Stimulated activated CD8-positive, alpha-beta memory T cell treated with anti-CD3 and anti-CD28 coated beads, Interleukin-12 subunit alpha, Interleukin-12 subunit beta, amount 100 ng/mL, for 24 hours (primary cell): ENCODE results near the gene SSBP4.
"Not testable (repeated sequence)": the region's sequence is repeated elsewhere in the genome, so short reads cannot be mapped to it uniquely, and the experiment has no call there.

Experiments
- DNase-seq: peaks from one replicate; pipeline ENCODE4 v3.0.0-alpha.2; 2020; ENCODE audit errors: extremely low read depth

Gene SSBP4

DNA sequence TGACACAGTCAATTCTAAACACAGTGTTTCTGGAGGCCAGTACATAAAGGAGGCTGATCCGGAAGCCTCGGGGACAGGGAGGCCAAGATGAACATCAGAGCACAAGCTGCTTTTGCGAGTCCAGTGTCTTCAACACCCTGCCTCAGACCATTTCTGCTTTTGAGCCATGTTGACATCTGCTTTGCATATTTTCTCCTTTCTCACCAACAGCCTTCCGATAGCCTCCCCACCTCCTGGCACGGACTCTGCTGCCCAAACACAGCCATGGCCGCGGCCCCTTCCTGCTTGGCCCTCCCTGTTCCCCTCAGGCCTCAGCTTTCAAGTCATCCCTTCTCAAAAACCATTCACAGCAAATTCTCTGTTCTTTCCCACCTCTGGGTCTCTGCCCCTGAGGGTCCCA lies 25.4 kb upstream of the SSBP4 start:
- DNase-seq, result no peak

DNA sequence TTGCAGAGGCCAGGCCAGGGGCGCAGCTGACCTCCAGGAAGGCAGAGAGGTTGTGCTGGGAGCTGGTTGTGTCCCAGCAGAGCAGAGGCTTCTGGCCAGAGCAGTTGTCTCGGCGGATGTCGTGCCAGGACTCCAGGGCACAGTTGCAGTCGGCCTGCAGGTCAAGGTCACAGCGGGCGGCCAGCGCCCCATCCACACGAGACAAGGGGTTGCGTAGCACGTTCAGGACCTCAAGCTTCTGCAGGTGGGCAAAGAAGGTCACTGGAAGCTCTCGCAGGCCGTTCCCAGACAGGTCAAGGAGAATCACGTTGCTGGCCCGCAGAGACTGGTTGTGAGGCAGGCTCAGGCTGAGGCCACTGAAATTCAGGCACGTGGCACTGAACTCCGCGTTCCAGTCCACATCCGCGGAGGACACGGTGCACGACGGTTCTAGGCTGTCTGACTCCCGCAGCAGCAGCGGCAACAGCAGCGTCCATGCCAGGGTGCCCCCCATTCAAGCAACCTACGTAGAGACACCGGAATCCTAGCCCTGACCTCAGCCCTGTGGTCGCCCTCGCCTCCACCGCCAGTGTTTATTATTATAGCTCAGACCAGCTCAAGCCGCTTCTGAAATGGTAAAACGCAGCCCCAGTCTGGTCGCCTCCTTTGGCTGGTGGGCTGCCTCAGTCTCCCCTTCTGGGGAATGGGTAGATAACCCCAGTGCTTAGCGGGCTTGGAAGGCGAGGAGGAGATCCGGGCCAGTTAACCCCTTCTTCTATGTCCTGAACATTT lies 22.5 kb upstream of the SSBP4 start:
- DNase-seq, result no peak

DNA sequence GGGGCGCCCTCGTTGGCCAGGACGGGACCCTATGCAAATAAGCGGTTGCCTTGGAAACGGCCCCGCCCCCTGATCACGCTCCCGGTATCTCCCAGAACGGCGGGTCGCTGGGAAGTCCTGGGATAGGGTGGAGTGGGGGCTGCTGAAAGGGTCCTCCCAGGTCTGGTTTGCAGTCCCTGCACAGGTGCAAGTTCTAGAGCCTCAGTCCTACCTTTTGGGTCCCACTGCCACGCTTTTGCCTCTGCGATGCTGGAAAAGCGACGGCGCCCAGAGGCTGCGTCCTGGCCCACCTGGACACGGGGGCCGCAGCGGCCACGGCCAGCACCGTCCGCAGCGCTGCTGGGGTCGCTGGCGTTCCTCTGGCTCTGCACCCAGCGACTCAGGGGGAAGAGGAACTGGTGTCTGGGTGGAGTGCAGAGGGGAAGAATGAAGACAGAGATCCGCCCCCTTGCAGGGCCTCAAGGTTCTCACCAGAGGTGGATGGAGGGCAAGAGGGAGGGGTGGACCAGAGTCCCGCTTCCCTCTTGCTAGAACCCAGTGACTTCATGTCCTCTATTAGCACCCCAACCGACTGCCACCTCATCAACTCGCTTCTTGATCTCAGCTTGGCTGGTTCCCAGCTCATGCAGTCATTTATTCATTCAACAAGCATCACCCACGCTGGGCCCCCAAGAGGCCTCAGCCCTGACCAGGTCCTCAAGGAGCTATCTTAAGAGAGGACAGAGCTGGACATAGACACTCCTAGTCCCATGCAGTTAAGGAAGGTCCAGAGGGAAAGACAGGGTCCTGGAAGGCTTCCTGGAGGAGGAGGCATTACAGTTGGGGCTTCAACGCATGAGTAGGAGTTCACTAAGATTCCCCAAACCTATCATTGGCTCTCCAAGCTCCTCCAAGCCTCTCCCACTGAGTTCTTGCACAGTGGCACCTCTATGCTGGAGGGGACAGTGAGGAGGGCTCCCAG lies 21.7 kb upstream of the SSBP4 start, which contains the start of gene LRRC25:
TSS of gene LRRC25 (minus strand) at position 381 of the 961 bp plus-strand sequence. CDS start 659 bp downstream, outside the sequence.
- DNase-seq, result no peak

DNA sequence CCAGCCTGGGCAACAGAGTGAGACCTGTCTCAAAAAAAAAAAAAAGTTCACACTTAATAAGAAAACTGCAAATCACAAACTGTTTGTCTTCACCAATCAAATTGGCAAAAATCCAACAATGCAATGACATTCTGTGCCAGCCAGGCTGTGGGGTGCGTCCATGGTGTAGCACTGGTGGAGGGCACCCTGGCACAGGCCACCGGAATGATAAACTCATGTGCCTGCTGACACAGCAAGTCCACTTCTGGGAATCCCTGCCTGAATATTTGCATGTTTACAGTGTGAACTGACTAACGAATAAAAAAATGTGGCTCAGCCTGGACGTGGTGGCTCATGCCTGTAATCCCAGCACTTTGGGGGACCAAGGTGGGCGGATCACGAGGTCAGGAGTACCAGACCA lies 20.2 kb upstream of the SSBP4 start:
- no peak for DNase-seq

DNA sequence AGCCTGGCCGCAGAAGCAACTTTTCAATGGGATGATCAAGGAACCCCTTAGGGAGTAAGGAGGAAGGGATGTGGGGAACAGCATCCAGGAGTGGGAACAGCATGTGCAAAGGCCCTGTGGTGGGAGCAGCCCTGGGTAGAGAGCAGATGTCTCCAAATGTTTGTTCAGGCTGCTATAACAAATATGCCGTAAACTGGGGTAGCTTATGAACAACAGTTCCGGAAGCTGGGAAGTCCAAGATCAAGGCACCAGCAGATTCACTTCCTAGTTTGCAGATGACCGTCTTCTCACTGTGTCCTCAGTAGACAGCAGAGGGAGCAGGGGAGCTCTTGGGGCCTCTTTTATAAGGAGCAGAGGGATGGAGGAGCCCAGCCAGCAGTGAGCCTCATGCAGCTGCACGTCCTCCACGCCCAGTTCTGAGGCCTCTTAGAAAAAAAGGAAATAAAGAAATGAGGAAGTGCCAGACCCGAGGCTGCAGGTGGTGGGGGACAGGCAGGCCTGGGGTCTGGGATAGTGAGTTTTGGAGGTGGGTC lies 17.6 kb upstream of the SSBP4 start:
- DNase-seq, result no peak

DNA sequence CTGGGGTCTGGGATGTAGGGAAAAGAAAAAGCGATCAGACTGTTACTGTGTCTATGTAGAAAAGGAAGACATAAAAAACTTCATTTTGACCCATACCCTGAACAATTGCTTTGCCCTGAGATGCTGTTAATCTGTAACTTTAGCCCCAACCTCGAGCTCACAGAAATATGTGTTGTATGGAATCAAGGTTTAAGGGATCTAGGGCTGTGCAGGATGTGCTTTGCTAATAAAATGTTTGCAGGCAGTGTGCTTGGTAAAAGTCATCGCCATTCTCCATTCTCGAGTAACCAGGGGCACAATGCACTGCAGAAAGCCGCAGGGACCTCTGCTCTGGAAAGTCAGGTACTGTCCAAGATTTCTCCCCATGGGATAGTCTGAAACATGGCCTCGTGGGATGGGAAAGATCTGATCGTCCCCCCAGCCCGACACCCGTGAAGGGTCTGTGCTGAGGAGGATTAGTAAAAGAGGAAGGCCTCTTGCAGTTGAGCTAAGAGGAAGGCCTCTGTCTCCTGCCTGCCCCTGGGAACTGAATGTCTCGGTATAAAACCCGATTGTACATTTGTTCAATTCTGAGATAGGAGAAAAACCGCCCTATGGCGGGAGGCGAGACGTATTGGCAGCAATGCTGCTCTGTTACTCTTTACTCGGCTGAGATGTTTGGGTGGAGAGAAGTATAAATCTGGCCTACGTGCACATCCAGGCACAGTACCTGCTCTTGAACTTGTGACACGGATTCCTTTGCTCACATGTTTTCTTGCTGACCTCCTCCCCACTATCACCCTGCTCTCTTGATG lies 16.5 kb upstream of the SSBP4 start:
- DNase-seq, result not testable (repeated sequence)

DNA sequence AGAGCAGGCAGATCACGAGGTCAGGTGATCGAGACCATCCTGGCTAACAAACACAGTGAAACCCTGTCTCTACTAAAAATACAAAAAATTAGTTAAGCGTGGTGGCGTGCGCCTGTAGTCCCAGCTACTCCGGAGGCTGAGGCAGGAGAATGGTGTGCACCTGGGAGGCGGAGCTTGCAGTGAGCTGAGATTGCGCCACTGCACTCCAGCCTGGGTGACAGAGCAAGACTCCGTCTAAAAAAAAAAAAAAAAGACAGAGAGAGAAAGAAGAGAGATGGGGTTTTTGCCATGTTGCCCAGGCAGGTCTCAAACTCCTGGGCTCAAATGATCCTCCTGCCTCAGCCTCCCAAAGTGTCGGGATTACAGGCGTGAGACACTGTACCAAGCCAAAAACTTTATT lies 13.4 kb upstream of the SSBP4 start:
- DNase-seq, result not testable (repeated sequence)

DNA sequence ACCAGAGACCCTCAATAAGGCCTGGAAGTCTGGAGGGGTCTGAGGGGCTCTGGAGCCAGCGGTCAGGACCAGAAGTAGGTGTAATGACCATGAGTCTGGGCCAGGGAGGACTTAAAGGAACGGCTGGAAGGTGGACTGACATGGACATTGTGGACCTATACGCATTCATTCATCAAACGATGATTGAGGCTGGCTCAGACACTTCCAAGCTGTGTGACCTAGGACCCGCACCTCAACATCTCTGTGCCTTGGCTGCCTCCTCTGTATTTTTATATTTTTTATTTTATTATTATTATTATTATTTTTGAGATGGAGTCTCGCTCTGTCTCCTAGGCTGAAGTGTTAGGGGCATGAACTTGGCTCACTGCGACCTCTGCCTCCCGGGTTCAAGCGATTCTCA lies 12.4 kb upstream of the SSBP4 start:
- DNase-seq, result no peak

DNA sequence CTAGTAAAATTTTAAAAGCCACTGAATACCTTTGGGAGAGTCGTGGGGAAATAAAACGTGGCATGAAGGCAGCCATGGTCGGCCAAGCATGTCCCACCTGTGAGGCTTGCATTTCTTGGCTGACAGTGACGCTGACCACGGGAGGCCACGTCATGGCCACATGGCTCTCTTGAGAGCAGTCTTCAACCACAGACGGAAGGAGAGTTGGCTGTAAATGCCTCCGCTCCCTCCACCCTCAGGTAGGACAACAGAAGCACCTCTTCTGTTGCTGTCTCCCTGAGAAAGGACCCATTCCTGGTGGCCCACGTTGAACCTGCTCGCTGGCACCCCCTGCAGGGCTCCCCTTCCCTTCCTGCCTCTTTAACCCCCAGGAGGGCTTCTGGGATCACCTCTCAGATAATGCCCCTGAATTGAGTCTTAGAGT lies 11.1 kb upstream of the SSBP4 start:
- no peak for DNase-seq

DNA sequence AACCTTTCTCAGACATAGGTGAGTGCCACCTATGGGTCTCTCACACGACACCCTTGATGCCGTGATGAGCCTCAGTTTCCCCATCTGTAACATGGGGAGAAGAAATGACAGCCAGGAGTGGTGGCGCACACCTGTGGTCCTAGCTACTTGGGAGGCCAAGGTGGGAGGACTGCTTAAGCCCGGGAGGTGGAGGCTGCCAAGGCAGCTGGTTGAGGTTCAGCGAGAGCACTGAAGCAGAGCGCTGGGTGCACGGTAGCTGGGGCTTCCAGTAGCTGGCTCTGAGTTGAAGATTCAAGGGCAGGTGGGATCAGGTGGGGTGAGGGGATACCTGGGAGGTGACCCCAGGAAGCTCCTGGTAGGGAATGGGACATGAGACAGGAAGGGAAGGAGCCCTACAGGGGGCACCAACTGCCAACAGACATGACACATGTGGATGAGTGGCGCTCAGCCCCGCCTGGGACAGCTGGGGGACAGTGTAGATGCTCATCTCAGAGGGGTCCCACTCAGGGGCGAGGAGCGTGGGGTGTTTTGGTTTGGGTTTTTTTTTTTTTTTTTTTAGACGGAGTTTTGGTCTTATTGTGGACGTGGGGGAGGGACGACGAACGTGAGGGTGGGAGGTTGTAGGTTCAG lies 6.5 kb upstream of the SSBP4 start:
- DNase-seq, result no peak

DNA sequence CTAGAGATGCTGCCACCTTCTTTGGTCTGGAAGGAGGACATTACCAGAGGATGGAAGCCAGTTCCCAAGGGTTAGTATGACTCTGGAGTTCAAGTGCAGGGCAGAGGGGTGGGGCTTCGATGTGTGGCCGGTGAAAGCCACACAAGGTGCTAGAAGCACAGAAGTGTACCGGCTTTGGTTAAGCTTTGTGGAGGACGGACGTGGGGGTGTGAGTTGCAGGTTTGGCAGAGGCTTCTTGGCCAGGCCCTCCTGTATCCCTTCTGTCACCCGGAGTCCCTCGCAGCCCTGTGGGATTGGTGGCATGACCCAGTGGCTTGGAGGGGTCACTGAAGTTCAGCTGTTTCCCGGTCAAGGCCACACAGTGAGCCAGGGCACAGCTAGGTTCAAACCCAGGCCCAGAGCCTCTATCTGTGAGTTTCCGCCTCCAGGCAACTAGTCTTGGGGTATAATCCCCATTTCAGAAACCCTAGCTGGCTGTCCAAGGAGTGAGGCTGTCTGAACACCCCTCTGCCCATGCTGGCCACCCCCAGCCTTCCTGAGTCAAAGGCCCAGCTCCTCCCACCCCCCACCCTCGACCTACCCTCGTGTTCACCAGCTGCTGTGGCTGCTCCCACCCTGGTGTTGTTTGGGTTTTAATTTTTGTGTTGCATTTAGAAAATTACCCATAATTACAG lies 4.6 kb upstream of the SSBP4 start:
- DNase-seq, result no peak

DNA sequence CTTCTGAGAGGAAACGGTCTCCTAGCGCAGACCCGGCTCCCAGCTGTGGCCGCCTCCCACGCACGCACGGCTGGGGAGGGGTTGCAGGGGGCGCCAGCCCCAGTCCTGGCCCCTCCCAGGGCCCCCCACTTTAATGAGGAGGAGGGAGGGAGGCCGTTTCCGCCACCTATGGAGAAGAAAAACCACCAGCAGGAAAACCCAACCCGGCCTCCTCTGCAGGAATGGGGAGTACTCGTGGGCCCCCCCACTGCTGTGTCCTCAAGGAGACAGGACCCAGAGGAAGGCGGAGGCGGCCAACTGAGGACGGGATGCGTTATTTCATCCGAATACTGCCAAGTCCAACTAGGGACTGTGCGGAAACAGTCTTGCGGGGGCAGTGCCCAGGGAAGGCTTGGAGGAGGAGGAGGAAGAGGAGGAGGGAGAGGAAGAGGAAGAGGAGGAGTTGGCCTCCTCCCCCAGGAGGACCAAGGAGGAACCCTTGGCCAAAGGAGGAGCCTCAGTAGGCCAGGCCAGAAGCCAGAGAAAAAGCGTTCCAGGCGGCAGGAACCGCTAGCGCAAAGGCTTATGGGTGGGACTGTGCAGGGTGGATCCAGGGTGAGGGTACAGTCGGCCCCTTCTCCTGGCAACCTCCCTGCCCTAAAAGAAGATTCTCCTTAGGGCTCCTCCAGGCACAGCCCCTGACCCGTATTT lies 3.9 kb upstream of the SSBP4 start:
- DNase-seq, result no peak

DNA sequence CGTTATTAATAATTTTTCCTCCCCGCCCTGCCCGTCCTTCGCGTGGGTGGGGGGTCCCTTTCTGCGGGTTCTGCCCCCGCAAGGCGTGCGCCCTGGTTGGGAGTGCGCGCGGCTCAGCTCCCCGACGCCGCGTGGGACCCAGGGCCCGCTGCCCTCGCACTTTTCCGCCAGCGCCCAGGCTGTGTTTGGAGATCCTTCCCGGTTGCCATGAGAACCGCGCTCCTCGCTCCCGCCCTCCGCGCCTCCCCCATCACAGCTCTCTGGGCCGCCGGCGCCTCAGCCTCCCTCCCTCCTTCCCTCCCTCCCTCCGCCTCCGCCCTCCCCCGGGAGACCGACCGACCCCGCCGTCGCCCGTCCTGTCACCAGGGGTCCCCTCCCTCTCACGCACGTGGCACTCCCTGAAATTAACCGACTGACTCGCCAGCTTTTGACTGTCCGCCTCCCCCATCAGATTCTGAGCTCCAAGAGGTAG lies 2.4 kb upstream of the SSBP4 start:
- no peak for DNase-seq

DNA sequence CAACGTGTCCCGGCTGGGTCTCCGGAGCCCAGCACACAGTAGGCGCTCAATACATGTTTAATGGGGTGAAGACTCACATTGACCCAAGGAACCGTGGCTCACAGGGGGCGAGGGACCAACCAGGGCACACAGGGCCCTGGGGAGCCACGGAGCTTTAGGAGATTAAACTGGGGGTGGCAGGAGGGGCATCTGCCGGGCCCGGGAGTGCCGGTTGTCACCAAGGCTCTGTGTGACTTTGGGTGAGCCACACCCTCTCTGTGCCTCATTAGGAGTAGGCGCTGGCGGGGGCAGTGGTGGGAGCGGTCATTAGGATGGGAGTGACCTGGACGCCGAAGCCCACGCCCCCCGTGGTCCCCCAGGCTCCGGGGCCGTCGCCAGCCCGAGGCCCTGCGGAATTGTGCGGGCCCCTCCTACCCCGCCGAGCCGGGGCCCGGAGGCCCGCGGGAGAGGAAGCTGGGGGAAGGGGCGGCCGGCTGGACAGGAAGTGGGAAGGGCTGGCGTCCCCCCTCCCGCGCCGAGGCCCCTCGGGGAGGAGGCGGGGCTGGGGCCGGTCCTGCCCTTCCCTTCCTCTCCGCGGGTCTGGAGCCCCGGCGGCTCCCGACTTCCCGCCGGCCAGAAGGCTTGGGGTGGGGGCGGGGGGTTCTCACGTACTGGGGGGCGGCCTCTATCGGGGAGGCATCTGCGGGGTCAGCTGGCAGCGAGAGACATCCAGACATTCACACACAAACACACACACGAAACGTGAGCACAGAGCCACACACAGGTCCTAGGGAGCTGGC lies 1.8 kb upstream of the SSBP4 start:
- DNase-seq, result no peak

DNA sequence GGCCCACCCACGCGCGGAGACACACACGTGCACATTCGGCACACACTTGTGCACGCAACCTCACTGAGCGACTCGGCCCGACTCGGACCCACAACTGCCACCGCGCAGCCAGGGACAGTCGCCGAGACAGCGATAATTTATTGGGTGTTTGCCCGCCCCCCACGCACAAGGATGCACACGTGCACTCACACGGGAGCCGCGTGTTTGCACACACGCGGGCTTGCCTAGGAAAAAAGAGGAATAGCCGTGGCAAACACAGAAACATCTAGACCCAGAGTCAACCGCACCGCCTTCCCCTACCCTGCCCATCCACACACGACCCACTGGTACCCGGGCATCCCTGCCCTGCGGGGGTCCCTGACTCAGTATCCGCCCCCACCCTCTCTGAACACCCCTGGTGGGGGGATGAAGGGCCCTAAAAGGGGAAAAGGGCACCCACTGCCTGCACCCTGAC lies 1.1 kb upstream of the SSBP4 start:
- no peak for DNase-seq

DNA sequence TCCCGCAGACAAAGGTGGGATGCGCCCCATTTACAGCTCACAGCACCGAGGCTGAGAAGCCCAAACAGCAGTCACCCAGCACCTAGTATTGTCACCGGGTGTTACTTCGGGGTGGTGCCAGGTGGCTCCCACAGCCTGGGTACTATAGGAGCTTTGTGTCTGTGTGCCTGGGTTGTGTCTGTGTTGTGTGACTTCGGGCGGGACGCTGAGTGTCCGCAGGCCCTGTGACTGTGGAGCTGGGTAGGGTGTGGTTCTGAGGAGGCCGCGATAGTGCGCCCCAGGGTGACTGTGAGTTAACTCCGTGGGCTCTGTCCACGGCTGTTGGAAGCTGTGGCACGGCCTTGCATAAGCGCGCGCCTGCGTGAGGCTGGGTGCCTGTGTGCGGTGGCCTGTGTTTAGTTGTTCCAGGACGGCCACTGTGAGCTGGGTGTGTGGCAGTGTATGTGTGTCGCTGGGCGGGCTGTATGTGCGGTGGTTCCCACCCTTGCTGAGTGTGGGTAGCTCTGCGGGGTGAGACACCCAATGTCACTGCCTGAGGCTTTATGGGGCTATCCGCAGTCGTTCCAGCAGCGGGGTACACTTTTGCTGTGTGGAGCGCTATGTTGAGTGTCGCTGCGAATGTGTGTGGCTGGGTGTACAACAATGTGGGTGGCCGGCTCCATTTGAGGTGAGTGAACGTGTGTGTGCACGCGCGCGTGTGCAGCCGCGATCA lies 559 bp upstream of the SSBP4 start:
- DNase-seq, result no peak

DNA sequence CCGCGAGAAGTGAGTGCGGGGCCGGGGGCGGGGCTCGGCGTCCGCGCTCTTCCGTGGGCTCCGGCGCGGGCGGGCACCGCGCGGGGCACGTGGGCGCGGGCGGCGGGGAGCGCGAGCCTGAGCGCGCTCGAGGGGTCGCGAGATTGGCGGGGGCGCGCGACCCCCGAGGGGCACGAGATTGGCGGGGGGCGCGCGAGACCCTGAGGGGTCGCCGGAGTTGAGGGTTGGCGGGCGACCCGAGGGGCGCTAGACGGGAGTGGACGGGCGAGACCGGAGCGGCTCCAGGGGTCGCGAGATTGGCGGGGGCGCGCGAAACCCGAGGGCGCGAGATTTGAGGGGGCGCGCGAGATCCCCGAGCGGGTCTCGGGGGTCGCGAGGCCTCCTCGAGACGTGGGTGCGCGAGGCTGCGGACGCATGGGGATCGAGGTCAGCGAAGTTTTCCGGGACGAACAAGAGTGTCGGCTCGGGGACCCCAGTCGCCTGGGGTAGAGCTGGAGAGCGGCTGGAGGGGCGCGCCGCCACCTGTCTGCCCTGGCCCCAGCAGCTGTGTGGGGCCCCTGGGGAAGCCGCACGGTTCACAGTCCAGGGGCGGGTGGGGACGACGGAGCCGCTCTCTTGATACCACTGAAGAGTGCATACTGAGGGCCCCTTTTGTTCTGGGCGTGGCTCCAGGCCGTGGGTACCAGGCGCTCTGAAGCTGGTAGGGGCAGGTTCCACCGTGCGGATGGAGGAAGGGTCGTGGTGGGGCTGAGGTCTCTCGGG lies 682 bp downstream of the SSBP4 start:
- no peak for DNase-seq

DNA sequence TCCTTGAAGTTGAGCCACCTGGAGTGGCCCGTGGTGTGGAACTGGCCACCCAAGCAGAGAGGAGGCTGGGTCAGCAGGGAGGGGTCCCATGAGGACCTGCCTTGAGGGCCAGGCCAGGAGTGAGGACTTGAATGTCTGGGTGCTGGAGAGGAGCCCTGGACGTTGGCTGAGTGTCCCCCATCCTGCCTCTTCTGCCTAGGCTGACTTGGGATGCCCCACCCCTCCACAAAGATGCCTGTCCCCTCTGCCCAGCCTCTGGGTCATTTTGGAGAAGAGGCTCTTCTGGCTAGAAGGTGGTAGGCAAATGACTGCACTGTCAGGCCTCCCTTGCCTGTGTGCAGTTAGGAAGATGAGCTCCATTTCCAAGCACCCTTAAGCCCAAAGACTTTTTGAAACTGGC lies 1.7 kb downstream of the SSBP4 start:
- no peak for DNase-seq
